G401 (cell line): ENCODE measurements around the gene NDE1. TPM values are rescaled to one million over a fixed set of nuclear protein-coding genes. Genes with fewer than 3 reads are reported as not detected.
"Not testable (repeated sequence)": the region's sequence is repeated elsewhere in the genome, so short reads cannot be mapped to it uniquely, and the experiment has no call there.

Source experiments
- DNase-seq: peaks from one replicate; pipeline ENCODE4 v3.0.0-alpha.2; 2015; ENCODE audit warnings: low spot score
- in situ Hi-C: cut with HindIII; loops from 2 replicates; pipeline ENCODE4 v1.10.0; 2016; ENCODE audit warnings: low sequenced_read_pairs, mixed read lengths
- total RNA-seq: library from RNA; depleted of rRNA; stranded (reverse); fragments of >200 nt; shearing (Covaris generic); gene quantifications from 2 replicates; pipeline ENCODE4 v1.2.3, GENCODE V29; 2014

The NDE1 gene
- total RNA-seq, 1 experiment from 2014 or later = 28.0 TPM

GRCh38 chr16:15617901-15618300, 32.1 kb upstream of the NDE1 start:
- in situ Hi-C loops = no loop called here
- no peak for DNase-seq

GRCh38 chr16:15618392-15618791, 31.7 kb upstream of the NDE1 start:
- in situ Hi-C loops = no loop called here
- no peak for DNase-seq

GRCh38 chr16:15620611-15621195, 29.3 kb upstream of the NDE1 start:
- no peak for DNase-seq
- in situ Hi-C loops = no loop called here

GRCh38 chr16:15621456-15621855, 28.6 kb upstream of the NDE1 start:
- in situ Hi-C loops = no loop called here

GRCh38 chr16:15621889-15622288, 28.2 kb upstream of the NDE1 start:
- no peak for DNase-seq
- in situ Hi-C loops = no loop called here

More at GRCh38 chr16:15621456-15621855, 28.6 kb upstream of the NDE1 start:
- no peak for DNase-seq

- DNase-seq = no peak
Measured at GRCh38 chr16:15631730-15632409, 18.2 kb upstream of the NDE1 start.

GRCh38 chr16:15635926-15636325, 14.1 kb upstream of the NDE1 start:
- in situ Hi-C loops = no loop called here
- DNase-seq = no peak

More at GRCh38 chr16:15631730-15632409, 18.2 kb upstream of the NDE1 start:
- in situ Hi-C loops = no loop called here

GRCh38 chr16:15636392-15636873, 13.6 kb upstream of the NDE1 start:
- no peak for DNase-seq
- in situ Hi-C loops = no loop called here

- DNase-seq = no peak
- in situ Hi-C loops = no loop called here
Measured at GRCh38 chr16:15639061-15639568, 10.9 kb upstream of the NDE1 start.

GRCh38 chr16:15640966-15641365, 9.1 kb upstream of the NDE1 start:
- in situ Hi-C loops = no loop called here
- DNase-seq = no peak

- in situ Hi-C loops = no loop called here
- DNase-seq = no peak
Measured at GRCh38 chr16:15641753-15642556, 8.1 kb upstream of the NDE1 start.

GRCh38 chr16:15642557-15643047, 7.4 kb upstream of the NDE1 start:
- in situ Hi-C loops = no loop called here
- DNase-seq = peak; percentile 39

GRCh38 chr16:15643048-15643945, 6.7 kb upstream of the NDE1 start, which contains the start of gene MARF1:
TSS of gene MARF1 (minus strand) at chr16:15643154. CDS start at chr16:15639233, 3,921 bp downstream.
- peak; percentile 95 for DNase-seq
- in situ Hi-C loops = no loop called here

- in situ Hi-C loops = no loop called here
- no peak for DNase-seq
Measured at GRCh38 chr16:15643946-15644250, 6.1 kb upstream of the NDE1 start.

GRCh38 chr16:15644267-15644961, 5.6 kb upstream of the NDE1 start:
- DNase-seq = no peak
- in situ Hi-C loops = no loop called here

- DNase-seq, in situ Hi-C loops: not testable (repeated sequence)
Measured at GRCh38 chr16:15644962-15645465, 5.0 kb upstream of the NDE1 start.

GRCh38 chr16:15646557-15647293, 3.3 kb upstream of the NDE1 start:
- in situ Hi-C loops, DNase-seq: not testable (repeated sequence)
